ENCODE results near the gene IL27RA.
"Not testable (repeated sequence)": the region's sequence is repeated elsewhere in the genome, so short reads cannot be mapped to it uniquely, and the experiment has no call there.

Gene IL27RA

DNA sequence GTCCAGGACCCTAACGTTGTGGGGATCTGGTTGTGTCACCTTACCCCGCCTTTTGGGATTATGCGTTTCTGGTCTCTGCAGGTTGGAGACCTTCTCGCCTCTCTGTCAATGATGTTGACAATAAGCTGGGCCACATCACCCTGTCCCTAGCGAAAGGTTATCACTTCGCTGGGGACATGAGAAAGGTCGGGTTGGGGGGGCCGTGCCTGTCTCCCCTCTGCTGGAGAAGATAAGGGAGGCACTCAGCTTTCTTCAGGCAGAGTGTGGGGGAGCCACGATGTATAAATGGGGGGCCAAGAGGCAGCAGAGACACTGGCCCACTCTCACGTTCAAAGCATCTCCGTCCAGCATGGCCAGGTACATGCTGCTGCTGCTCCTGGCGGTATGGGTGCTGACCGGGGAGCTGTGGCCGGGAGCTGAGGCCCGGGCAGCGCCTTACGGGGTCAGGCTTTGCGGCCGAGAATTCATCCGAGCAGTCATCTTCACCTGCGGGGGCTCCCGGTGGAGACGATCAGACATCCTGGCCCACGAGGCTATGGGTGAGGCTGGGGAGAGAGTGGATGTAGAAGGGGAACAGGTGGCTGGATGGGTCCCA lies 3.6 kb upstream of the IL27RA start, which contains the start of gene RLN3:
Gene RLN3, plus strand, starts transcription at position 293 of the 595 bp plus-strand sequence. Its CDS starts 57 bp downstream, at position 350.
- FAIRE-seq = no peak

GRCh38 chr19:14028901-14029300 lies 2.7 kb upstream of the IL27RA start:
- FAIRE-seq = no peak
- no peak for DNase-seq (ENCODE audit: low spot score)

More for the DNA sequence above, 3.6 kb upstream of the IL27RA start, which contains the start of gene RLN3:
- DNase-seq (ENCODE audit: low spot score) = no peak

GRCh38 chr19:14030997-14031718 lies 404 bp upstream of the IL27RA start:
- FAIRE-seq (no peak), DNase-seq (ENCODE audit: low spot score) (no peak)

GRCh38 chr19:14033946-14034345 lies 2.4 kb downstream of the IL27RA start:
- DNase-seq (ENCODE audit: low spot score) (no peak), FAIRE-seq (no peak)

DNA sequence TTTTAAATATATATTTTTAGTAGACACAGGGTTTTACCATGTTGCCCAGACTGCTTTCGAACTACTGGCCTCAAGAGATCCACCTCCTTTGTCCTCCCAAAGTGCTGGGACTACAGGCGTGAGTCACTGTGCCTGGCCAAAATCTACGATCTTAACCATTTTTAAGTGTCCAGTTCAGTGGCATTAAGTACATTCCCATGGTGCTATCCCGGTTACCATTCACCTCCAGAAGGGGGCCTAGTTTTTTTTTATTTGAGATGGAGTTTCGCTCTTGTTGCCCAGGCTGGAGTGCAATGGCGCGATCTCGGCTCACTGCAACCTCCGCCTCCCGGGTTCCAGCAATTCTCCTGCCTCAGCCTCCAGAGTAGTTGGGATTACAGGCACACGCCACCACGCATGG lies 3.6 kb downstream of the IL27RA start:
- not testable (repeated sequence) for DNase-seq (ENCODE audit: low spot score); FAIRE-seq

DNA sequence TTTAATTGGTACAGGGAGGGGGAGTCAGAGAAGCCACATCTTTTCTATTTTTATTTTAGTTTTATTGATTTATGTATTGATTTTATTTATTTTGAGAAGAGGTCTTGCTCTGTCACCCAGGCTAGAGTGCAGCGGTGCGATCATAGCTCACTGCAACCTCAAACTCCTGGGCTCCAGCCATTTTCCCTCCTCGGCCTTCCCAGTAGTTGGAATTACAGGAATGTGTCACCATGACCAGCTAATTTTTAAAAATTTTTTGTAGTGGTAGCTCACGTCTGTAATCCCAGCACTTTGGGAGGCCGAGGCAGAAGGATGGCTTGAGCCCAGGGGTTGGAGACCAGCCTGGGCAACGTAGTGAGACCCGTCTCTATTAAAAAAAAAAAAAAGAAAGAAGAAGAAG lies 4.1 kb downstream of the IL27RA start:
- DNase-seq (ENCODE audit: low spot score) = no peak
- no peak for FAIRE-seq

DNA sequence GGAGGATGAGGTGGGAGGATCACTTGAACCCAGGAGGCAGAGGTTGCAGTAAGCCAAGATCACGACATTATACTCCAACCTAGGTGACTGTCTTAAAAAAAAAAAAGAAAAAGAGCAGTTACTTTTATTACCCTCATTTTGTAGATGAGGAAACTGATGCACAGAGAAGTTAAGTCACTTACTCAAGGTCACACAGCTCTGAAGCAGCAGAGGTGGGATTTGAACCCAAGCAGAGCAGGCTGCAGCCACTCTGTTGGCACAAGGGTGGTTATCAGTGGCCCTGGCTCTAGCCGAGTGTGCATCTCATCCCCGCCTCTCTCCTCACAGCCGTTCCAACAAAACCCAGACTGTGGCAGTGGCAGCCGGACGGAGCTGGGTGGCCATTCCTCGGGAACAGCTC lies 7.6 kb downstream of the IL27RA start:
- FAIRE-seq (no peak), DNase-seq (ENCODE audit: low spot score) (no peak)

- not testable (repeated sequence) for FAIRE-seq; DNase-seq (ENCODE audit: low spot score)
These were observed 11.4 kb downstream of the IL27RA start for GRCh38 chr19:14042659-14043608.

GRCh38 chr19:14047866-14048265 lies 16.3 kb downstream of the IL27RA start:
- FAIRE-seq; DNase-seq (ENCODE audit: low spot score): not testable (repeated sequence)

DNA sequence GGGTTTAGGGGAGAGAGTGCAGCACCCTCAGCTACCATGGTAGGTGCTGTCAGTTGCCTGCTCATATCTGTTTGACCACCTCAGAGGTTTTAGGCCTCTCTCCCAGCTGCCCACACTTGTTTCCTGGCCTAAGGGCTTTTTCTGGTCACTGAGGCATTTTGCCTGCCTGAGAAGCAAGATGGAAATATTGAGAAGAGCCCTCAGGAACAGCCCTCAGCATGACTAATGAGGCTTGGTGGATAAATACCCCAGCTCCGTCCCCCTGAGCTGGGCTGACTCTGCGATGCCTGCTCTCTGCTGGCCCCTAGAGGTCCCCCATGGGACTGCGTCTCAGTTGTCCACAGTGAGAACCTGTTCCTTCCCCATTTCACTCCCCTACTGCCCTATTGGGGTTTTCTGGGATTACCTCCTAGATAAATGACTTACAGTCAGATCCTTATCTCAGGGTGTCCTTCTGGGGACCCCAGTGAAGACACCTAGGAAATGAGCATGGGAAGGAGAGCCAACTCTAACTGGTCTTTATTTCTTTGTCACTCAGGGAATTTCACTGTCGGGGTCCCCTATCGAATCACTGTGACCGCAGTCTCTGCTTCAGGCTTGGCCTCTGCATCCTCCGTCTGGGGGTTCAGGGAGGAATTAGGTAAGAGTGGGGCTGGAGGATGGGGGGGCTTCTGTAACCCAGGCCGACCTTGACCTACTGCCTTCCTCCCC lies 17.0 kb downstream of the IL27RA start:
- DNase-seq (ENCODE audit: low spot score) (peak; percentile 37), FAIRE-seq (no peak)

- FAIRE-seq = no peak
- no peak for DNase-seq (ENCODE audit: low spot score)
These were observed 18.9 kb downstream of the IL27RA start for GRCh38 chr19:14050512-14050911.

DNA sequence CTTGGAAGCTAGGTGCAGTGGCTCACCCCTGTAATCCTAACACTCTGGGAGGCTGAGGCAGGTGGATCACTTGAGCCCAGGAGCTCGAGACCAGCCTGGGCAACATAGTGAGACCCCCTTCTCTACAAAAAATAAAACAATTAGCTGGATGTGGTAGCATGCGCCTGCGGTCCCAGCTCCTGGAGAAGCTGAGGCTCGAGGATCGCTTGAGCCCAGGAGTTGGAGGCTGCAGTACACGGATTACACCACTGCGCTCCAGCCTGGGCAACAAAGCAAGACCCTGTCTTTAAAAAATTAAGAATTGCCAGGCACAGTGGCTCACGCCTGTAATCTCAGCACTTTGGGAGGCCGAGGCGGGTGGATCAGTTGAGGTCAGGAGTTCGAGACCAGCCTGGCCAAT lies 19.4 kb downstream of the IL27RA start:
- DNase-seq (ENCODE audit: low spot score); FAIRE-seq: not testable (repeated sequence)

DNA sequence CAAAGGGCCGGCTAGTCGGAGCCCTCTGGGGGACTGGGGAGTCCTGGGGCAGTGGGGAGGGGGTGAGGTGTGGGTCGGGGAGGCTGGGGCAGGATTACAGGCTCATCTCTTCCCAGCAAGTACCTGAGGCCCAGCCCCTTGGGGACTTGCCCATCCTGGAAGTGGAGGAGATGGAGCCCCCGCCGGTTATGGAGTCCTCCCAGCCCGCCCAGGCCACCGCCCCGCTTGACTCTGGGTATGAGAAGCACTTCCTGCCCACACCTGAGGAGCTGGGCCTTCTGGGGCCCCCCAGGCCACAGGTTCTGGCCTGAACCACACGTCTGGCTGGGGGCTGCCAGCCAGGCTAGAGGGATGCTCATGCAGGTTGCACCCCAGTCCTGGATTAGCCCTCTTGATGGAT lies 20.4 kb downstream of the IL27RA start:
- FAIRE-seq = no peak
- no peak for DNase-seq (ENCODE audit: low spot score)

DNA sequence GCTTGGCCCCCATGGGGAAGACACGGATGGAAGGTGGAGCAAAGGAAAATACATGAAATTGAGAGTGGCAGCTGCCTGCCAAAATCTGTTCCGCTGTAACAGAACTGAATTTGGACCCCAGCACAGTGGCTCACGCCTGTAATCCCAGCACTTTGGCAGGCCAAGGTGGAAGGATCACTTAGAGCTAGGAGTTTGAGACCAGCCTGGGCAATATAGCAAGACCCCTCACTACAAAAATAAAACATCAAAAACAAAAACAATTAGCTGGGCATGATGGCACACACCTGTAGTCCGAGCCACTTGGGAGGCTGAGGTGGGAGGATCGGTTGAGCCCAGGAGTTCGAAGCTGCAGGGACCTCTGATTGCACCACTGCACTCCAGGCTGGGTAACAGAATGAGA lies 20.9 kb downstream of the IL27RA start:
- DNase-seq (ENCODE audit: low spot score) (no peak), FAIRE-seq (no peak)

- DNase-seq (ENCODE audit: low spot score) = no peak
- FAIRE-seq = no peak
These were observed 21.5 kb downstream of the IL27RA start for GRCh38 chr19:14053032-14053431.

DNA sequence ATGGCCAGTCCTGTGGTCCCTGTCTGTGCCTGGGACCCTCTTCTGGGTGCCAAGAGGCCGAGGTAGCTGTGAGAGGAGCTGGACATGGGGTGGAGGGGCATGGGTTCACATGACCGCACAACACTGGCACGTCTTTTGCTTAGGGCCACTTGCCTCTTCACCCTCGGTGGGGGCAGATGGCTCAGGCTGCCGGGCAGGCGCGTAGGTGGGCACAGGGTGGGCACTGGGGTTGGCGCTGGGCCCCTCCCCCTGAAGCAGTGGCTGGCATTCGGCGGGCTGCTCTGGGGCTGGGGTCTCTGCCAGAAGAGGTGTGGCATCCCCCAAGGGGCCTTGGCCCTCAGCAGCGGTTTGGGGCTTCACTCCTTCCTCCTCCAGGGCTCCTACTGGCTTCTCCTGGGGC lies 21.9 kb downstream of the IL27RA start:
- DNase-seq (ENCODE audit: low spot score) = no peak
- FAIRE-seq = no peak

GRCh38 chr19:14054099-14054498 lies 22.5 kb downstream of the IL27RA start:
- DNase-seq (ENCODE audit: low spot score) (no peak), FAIRE-seq (no peak)

GRCh38 chr19:14054721-14055120 lies 23.2 kb downstream of the IL27RA start:
- DNase-seq (ENCODE audit: low spot score) (no peak), FAIRE-seq (no peak)

- no peak for DNase-seq (ENCODE audit: low spot score)
- no peak for FAIRE-seq
These were observed 23.8 kb downstream of the IL27RA start for GRCh38 chr19:14055396-14055795.

DNA sequence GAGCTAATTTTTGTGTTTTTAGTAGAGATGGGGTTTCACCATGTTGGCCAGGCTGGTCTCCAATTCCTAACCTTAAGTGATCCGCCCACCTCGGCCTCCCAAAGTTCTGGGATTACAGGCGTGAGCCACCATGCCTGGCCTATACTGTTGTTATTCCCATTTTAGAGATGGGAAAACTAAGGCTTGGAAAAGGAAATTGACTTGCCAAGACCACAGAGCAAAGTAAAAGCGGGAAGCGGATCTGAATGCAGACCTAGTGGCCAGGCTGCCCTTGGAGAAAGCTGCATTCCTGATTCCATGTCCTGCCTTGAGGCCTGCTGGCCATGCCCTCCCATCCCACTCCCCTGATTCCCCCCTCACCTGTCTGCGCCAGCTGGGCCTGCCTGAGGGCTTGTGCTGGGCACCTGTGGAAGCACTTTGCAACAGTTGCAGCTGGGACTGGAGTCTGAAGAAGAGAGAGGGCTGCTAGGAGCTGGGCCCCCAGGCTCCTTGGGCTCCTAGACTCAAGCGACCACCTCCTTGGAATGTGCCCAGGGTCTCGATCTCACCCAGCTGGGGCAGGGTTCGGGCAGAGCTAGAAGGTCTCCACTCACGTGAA lies 24.6 kb downstream of the IL27RA start:
- DNase-seq (ENCODE audit: low spot score) (no peak), FAIRE-seq (no peak)
